WTC11 (cell line): ENCODE measurements around the gene PPP6C.

ENCODE experiments used
- CTCF ChIP-seq: fragments of 200-600 bp; IDR thresholded peaks from 2 replicates; pipeline ENCODE4 v1.8.0; 2022; ENCODE audit warnings: antibody characterized with exemption
- ESRRA ChIP-seq: sonication (generic); formaldehyde crosslinking; IDR thresholded peaks from 2 replicates; pipeline ENCODE4 v1.8.1; 2022; ENCODE audit warnings: mild to moderate bottlenecking, missing genetic modification reagents, borderline replicate concordance
- FOXP1 ChIP-seq: sonication (generic); formaldehyde crosslinking; IDR thresholded peaks from 2 replicates; pipeline ENCODE4 v1.8.0; 2022; ENCODE audit warnings: missing genetic modification reagents, mild to moderate bottlenecking, moderate library complexity, borderline replicate concordance
- JUN ChIP-seq: sonication (generic); formaldehyde crosslinking; IDR thresholded peaks from 2 replicates; pipeline ENCODE4 v1.8.0; 2023; ENCODE audit warnings: mild to moderate bottlenecking, missing genetic modification reagents

GRCh38 chr9:125125523-125125922, 64.1 kb downstream of the PPP6C start:
- TF ChIP-seq ESRRA (CRISPR knock-in tag) (no peak), JUN (CRISPR knock-in tag) (no peak), CTCF (no peak), FOXP1 (no peak)
